ENCODE data around the gene JAGN1. TPM values are rescaled to one million over a fixed set of nuclear protein-coding genes. Genes with fewer than 3 reads are reported as not detected.

JAGN1 gene
- polyA plus RNA-seq, 2 donors, result 20.6 to 25.8 TPM

GRCh38 chr3:9902372-9903237 is 12.2 kb downstream of the JAGN1 start, which contains the start of gene IL17RE:
Gene IL17RE, plus strand, starts transcription at chr3:9902848. Its CDS starts 85 bp downstream, at chr3:9902933.
- Histone ChIP-seq H3K4me1 (ENCODE audit: control insufficient read depth in 2 of 2, insufficient read depth in 2 of 2, low read length in 1 of 2) (peaks cover 0 to 13% of the 10 kb centered on the region in 2 donors), H3K27ac (ENCODE audit: low read depth in 2 of 2, low read length in 1 of 2) (peak within 1 kb of the TSS; percentile 60 to 61), H3K9me3 (ENCODE audit: control insufficient read depth in 2 of 2, insufficient read depth in 1 of 2, low read depth in 1 of 2, low read length in 1 of 2) (no peaks in the 10 kb centered on the region), H3K4me3 (ENCODE audit: low read depth in 1 of 2, low read length in 2 of 2) (peak within 1 kb of the TSS; percentile 51 to 67), H3K36me3 (ENCODE audit: control insufficient read depth in 2 of 2, insufficient read depth in 2 of 2, low read length in 1 of 2) (peaks cover 0 to 6% of the 10 kb centered on the region in 2 donors), H3K27me3 (ENCODE audit: control insufficient read depth in 1 of 2, insufficient read depth in 2 of 2, low read length in 2 of 2) (no peaks in the 10 kb centered on the region)
- WGBS, 2 donors, result 32 to 36% methylated on average over 13 of the region's 13 CpGs

GRCh38 chr3:9903238-9903624 is 12.8 kb downstream of the JAGN1 start:
- peaks cover 0 to 11% of the 10 kb centered on the region in 2 donors for H3K4me1 ChIP-seq (ENCODE audit: control insufficient read depth in 2 of 2, insufficient read depth in 2 of 2, low read length in 1 of 2)
- H3K27ac ChIP-seq (ENCODE audit: low read depth in 2 of 2, low read length in 1 of 2), result peak overlapping the region; percentile 43 to 60
- peaks cover 0 to 9% of the 10 kb centered on the region in 2 donors for H3K36me3 ChIP-seq (ENCODE audit: control insufficient read depth in 2 of 2, insufficient read depth in 2 of 2, low read length in 1 of 2)
- peak overlapping the region; percentile 51 to 67 for H3K4me3 ChIP-seq (ENCODE audit: low read depth in 1 of 2, low read length in 2 of 2)
- 21 to 22% methylated on average over 4 of the region's 4 CpGs for WGBS, 2 donors
- no peaks in the 10 kb centered on the region for H3K27me3 ChIP-seq (ENCODE audit: control insufficient read depth in 1 of 2, insufficient read depth in 2 of 2, low read length in 2 of 2)
- H3K9me3 ChIP-seq (ENCODE audit: control insufficient read depth in 2 of 2, insufficient read depth in 1 of 2, low read depth in 1 of 2, low read length in 1 of 2), result no peaks in the 10 kb centered on the region

- peak overlapping the region in 1 of 2 donors; percentile 34 for H3K4me3 ChIP-seq (ENCODE audit: low read depth in 1 of 2, low read length in 2 of 2)
- 64 to 69% methylated on average over 4 of the region's 4 CpGs for WGBS, 2 donors
- H3K4me1 ChIP-seq (ENCODE audit: control insufficient read depth in 2 of 2, insufficient read depth in 2 of 2, low read length in 1 of 2), result peaks cover 0 to 5% of the 10 kb centered on the region in 2 donors
- peaks cover 0 to 10% of the 10 kb centered on the region in 2 donors for H3K36me3 ChIP-seq (ENCODE audit: control insufficient read depth in 2 of 2, insufficient read depth in 2 of 2, low read length in 1 of 2)
- H3K27ac ChIP-seq (ENCODE audit: low read depth in 2 of 2, low read length in 1 of 2), result no peak overlapping the region
- no peaks in the 10 kb centered on the region for H3K9me3 ChIP-seq (ENCODE audit: control insufficient read depth in 2 of 2, insufficient read depth in 1 of 2, low read depth in 1 of 2, low read length in 1 of 2)
- no peaks in the 10 kb centered on the region for H3K27me3 ChIP-seq (ENCODE audit: control insufficient read depth in 1 of 2, insufficient read depth in 2 of 2, low read length in 2 of 2)
These were observed 13.5 kb downstream of the JAGN1 start for GRCh38 chr3:9903904-9904303.

DNA sequence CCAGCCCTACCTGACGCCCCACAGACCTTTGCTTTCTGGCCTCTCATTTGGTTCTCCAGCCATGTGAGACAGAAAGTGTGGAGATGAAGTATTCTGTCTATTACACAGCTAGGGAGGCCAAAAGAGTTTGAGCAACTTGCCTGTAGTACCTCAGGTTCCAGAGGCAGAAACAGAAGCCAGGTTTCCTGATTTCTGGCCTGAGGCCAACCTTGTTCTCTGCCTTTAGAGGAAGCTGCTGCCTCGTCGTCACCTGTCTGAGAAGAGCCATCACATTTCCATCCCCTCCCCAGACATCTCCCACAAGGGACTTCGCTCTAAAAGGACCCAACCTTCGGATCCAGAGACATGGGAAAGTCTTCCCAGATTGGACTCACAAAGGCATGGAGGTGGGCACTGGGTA is 16.1 kb downstream of the JAGN1 start:
- no peaks in the 10 kb centered on the region for H3K27me3 ChIP-seq (ENCODE audit: control insufficient read depth in 1 of 2, insufficient read depth in 2 of 2, low read length in 2 of 2)
- H3K36me3 ChIP-seq (ENCODE audit: control insufficient read depth in 2 of 2, insufficient read depth in 2 of 2, low read length in 1 of 2), result peaks cover 0 to 22% of the 10 kb centered on the region in 2 donors
- 92 to 95% methylated on average over 5 of the region's 5 CpGs for WGBS, 2 donors
- H3K9me3 ChIP-seq (ENCODE audit: control insufficient read depth in 2 of 2, insufficient read depth in 1 of 2, low read depth in 1 of 2, low read length in 1 of 2), result no peaks in the 10 kb centered on the region
- H3K4me1 ChIP-seq (ENCODE audit: control insufficient read depth in 2 of 2, insufficient read depth in 2 of 2, low read length in 1 of 2), result peaks cover 0 to 5% of the 10 kb centered on the region in 2 donors
- no peak overlapping the region for H3K27ac ChIP-seq (ENCODE audit: low read depth in 2 of 2, low read length in 1 of 2)
- H3K4me3 ChIP-seq (ENCODE audit: low read depth in 1 of 2, low read length in 2 of 2), result no peak overlapping the region

- Histone ChIP-seq H3K9me3 (ENCODE audit: control insufficient read depth in 2 of 2, insufficient read depth in 1 of 2, low read depth in 1 of 2, low read length in 1 of 2) (no peaks in the 10 kb centered on the region), H3K36me3 (ENCODE audit: control insufficient read depth in 2 of 2, insufficient read depth in 2 of 2, low read length in 1 of 2) (peaks cover 0 to 22% of the 10 kb centered on the region in 2 donors), H3K4me3 (ENCODE audit: low read depth in 1 of 2, low read length in 2 of 2) (no peak overlapping the region), H3K4me1 (ENCODE audit: control insufficient read depth in 2 of 2, insufficient read depth in 2 of 2, low read length in 1 of 2) (no peaks in the 10 kb centered on the region), H3K27ac (ENCODE audit: low read depth in 2 of 2, low read length in 1 of 2) (no peak overlapping the region), H3K27me3 (ENCODE audit: control insufficient read depth in 1 of 2, insufficient read depth in 2 of 2, low read length in 2 of 2) (no peaks in the 10 kb centered on the region)
- 85 to 93% methylated on average over 3 of the region's 3 CpGs for WGBS, 2 donors
These were observed 17.9 kb downstream of the JAGN1 start for GRCh38 chr3:9908286-9908685.

DNA sequence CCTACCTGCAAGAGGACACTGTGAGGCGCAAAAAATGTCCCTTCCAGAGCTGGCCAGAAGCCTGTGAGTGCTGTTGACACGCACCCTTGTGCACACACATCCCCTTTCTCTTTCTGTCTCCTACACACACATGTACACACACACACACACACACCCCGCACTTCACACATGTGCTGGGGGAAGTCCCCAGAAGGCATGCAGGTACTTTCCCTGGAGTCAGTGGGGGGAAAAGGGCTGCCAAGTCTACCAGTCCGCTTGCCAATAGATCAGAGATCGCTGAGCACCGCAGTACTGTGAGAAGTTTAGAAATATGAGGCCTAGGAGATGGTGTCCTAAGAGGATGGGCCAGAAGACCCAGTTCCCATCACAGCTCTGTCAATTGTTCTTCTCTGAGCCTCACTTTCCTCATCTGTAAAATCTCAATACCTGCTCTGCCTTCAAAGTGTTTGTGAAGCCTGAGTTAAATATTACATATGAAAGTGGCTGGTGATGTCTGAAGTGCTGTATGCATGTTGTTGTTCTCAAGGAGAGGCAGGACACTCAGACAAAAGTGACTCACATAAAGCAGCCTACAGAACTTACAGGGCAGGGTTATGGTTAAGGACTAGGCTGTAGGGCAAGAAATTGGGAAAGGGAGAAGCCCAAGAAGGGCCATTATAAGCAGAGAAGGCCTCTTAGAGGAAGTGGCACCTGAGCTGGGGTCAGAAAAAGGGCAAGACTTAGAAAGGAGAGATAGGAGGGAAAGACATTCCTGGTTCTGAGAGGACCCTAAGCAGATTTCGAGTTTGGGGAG is 19.0 kb downstream of the JAGN1 start:
- Histone ChIP-seq H3K27me3 (ENCODE audit: control insufficient read depth in 1 of 2, insufficient read depth in 2 of 2, low read length in 2 of 2) (no peaks in the 10 kb centered on the region), H3K4me3 (ENCODE audit: low read depth in 1 of 2, low read length in 2 of 2) (no peak overlapping the region), H3K9me3 (ENCODE audit: control insufficient read depth in 2 of 2, insufficient read depth in 1 of 2, low read depth in 1 of 2, low read length in 1 of 2) (no peaks in the 10 kb centered on the region), H3K4me1 (ENCODE audit: control insufficient read depth in 2 of 2, insufficient read depth in 2 of 2, low read length in 1 of 2) (peaks cover 0 to 3% of the 10 kb centered on the region in 2 donors), H3K36me3 (ENCODE audit: control insufficient read depth in 2 of 2, insufficient read depth in 2 of 2, low read length in 1 of 2) (peaks cover 0 to 22% of the 10 kb centered on the region in 2 donors), H3K27ac (ENCODE audit: low read depth in 2 of 2, low read length in 1 of 2) (no peak overlapping the region)
- 70 to 72% methylated on average over 7 of the region's 7 CpGs for WGBS, 2 donors

GRCh38 chr3:9911863-9912262 is 21.5 kb downstream of the JAGN1 start:
- Histone ChIP-seq H3K9me3 (ENCODE audit: control insufficient read depth in 2 of 2, insufficient read depth in 1 of 2, low read depth in 1 of 2, low read length in 1 of 2) (no peaks in the 10 kb centered on the region), H3K36me3 (ENCODE audit: control insufficient read depth in 2 of 2, insufficient read depth in 2 of 2, low read length in 1 of 2) (peaks cover 0 to 18% of the 10 kb centered on the region in 2 donors), H3K4me3 (ENCODE audit: low read depth in 1 of 2, low read length in 2 of 2) (no peak overlapping the region), H3K4me1 (ENCODE audit: control insufficient read depth in 2 of 2, insufficient read depth in 2 of 2, low read length in 1 of 2) (peaks cover 0 to 18% of the 10 kb centered on the region in 2 donors), H3K27me3 (ENCODE audit: control insufficient read depth in 1 of 2, insufficient read depth in 2 of 2, low read length in 2 of 2) (no peaks in the 10 kb centered on the region), H3K27ac (ENCODE audit: low read depth in 2 of 2, low read length in 1 of 2) (no peak overlapping the region)
- 81 to 85% methylated on average over 8 of the region's 8 CpGs for WGBS, 2 donors

- H3K9me3 ChIP-seq (ENCODE audit: control insufficient read depth in 2 of 2, insufficient read depth in 1 of 2, low read depth in 1 of 2, low read length in 1 of 2), result no peaks in the 10 kb centered on the region
- H3K27ac ChIP-seq (ENCODE audit: low read depth in 2 of 2, low read length in 1 of 2), result no peak overlapping the region
- 72 to 75% methylated on average over 7 of the region's 7 CpGs for WGBS, 2 donors
- peaks cover 0 to 18% of the 10 kb centered on the region in 2 donors for H3K4me1 ChIP-seq (ENCODE audit: control insufficient read depth in 2 of 2, insufficient read depth in 2 of 2, low read length in 1 of 2)
- H3K4me3 ChIP-seq (ENCODE audit: low read depth in 1 of 2, low read length in 2 of 2), result no peak overlapping the region
- H3K36me3 ChIP-seq (ENCODE audit: control insufficient read depth in 2 of 2, insufficient read depth in 2 of 2, low read length in 1 of 2), result peaks cover 0 to 16% of the 10 kb centered on the region in 2 donors
- H3K27me3 ChIP-seq (ENCODE audit: control insufficient read depth in 1 of 2, insufficient read depth in 2 of 2, low read length in 2 of 2), result no peaks in the 10 kb centered on the region
These were observed 22.0 kb downstream of the JAGN1 start for GRCh38 chr3:9912294-9912935.

GRCh38 chr3:9913601-9914000 is 23.2 kb downstream of the JAGN1 start:
- H3K9me3 ChIP-seq (ENCODE audit: control insufficient read depth in 2 of 2, insufficient read depth in 1 of 2, low read depth in 1 of 2, low read length in 1 of 2), result no peaks in the 10 kb centered on the region
- H3K4me1 ChIP-seq (ENCODE audit: control insufficient read depth in 2 of 2, insufficient read depth in 2 of 2, low read length in 1 of 2), result peaks cover 4 to 26% of the 10 kb centered on the region in 2 donors
- H3K27me3 ChIP-seq (ENCODE audit: control insufficient read depth in 1 of 2, insufficient read depth in 2 of 2, low read length in 2 of 2), result no peaks in the 10 kb centered on the region
- peaks cover 0 to 12% of the 10 kb centered on the region in 2 donors for H3K36me3 ChIP-seq (ENCODE audit: control insufficient read depth in 2 of 2, insufficient read depth in 2 of 2, low read length in 1 of 2)
- peak overlapping the region in 1 of 2 donors; percentile 78 for H3K27ac ChIP-seq (ENCODE audit: low read depth in 2 of 2, low read length in 1 of 2)
- 55 to 59% methylated on average over 5 of the region's 5 CpGs for WGBS, 2 donors
- H3K4me3 ChIP-seq (ENCODE audit: low read depth in 1 of 2, low read length in 2 of 2), result no peak overlapping the region
